AG20443 (cell line): Measurements from ENCODE around the gene MAX.
"Not testable (repeated sequence)": the region's sequence is repeated elsewhere in the genome, so short reads cannot be mapped to it uniquely, and the experiment has no call there.

Experiments
- DNase-seq: peaks from one replicate; pipeline ENCODE4 v3.0.0; 2012; ENCODE audit warnings: low spot score, mixed read lengths

Gene MAX

GRCh38 chr14:65104791-65105190 lies 2.5 kb upstream of the MAX start:
- DNase-seq = no peak

DNA sequence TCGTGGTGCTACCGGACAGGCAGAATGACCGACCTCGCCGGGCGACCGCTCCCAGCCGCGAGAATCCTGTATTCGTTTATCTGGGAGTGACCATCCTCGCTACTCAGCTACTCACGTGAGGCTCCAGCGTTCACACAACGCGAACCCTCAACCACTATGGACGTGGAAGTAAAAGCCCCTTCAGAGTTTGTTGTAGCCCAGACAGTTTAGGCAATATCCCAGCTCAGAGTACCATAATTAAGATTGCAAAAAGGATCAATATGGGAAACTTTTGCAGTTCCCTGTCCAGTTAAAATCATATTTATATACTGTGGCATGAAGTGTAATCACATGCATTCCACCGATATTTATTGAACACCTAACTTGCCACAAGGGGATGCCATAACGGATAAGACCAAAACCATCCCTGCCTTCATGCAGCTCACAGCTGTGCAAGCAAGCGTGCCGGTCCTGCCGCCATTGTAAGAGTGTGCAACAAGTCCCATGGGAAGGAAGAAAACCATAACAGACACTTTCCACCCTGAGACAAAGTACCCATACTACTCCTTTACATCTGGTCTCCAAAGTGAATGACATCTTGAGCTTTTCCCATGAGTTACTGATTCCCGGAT lies 938 bp upstream of the MAX start:
- DNase-seq = no peak

DNA sequence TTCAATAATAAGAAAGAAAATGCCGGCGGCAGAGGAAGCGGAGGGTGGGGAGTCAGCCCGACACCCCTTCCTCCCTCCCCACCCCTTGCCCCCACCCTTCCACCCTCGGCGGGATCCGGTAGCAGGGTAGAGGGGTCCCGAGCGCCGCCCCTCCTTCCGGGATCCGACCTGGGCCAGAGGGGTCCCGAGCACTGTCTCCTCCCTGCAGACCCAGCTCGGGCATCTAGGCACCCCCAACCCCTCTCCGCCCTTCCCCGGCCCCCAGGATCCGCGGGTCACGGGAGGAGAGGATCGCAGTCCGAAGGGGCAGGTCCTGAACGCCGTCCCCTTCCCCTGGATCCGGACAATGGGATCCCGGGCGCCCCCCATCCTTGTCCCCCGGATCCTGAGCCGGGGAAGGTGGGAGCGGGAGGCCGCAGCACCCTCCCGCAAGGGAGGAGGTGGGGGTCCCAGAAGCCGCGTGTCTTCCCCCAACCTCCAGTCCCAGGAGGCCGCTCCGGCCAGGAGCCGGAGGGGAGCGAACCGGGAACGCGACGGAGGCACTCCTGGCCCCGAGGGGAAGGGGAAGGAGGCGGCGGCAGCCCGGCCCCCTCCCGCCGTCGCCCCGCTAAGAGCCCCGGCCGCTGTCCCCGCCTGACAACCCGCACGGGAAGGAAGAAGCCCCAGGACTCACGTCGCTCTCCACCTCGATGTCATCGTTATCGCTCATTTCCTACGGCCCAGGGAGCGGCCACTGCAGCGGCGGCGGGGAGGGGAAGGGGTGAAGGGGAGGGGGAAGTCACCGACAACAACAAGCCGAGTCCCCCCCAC lies 481 bp downstream of the MAX start:
- DNase-seq = peak; percentile 29

GRCh38 chr14:65100922-65101541 lies 1.3 kb downstream of the MAX start:
- DNase-seq = no peak

DNA sequence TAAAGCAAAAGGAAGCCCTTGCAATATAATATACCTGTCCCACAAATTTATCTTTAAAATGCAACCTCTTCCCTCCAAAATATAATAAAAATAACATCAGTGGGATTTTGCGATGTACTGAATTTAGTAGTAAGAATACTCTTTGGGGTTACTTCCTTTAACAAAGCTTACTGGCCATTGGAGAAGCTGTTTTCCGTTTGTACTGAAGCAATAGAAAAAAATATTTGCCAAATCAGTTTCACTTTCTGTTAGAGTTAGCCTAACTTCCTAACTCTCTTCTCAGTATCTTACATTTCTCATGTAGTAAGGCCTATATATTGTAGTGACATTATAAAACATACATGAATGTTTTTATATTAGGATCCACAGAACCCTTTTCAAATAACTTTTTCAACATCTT lies 3.7 kb downstream of the MAX start:
- no peak for DNase-seq

GRCh38 chr14:65096323-65097089 lies 5.8 kb downstream of the MAX start:
- no peak for DNase-seq

DNA sequence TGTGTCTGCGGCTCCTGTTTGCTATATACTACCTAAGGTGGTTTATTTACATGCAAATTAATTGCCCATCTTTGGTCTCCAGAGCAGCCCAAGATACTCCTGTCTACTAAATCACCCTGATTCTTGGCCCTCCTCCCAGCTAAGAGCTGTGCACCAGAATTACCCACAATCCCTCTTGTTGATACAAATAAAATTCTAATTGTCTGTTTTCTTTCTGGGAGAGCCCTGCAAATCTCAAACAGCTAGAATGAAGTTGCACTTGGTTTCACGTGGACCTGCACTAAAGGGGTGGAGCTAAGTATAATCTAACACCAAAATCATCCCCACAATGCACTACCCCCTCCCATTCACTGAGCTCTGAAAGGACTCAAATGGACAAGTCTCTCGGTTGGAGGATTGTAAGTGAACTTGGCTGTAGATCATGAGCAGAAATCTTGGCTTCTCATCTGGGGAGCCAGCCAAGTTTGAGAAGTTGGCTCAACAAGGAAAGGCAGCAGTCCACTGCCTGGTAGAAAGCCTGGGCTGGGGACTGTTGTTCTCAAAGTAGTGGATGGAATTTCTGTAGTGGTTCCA lies 6.6 kb downstream of the MAX start:
- DNase-seq = peak; percentile 71

DNA sequence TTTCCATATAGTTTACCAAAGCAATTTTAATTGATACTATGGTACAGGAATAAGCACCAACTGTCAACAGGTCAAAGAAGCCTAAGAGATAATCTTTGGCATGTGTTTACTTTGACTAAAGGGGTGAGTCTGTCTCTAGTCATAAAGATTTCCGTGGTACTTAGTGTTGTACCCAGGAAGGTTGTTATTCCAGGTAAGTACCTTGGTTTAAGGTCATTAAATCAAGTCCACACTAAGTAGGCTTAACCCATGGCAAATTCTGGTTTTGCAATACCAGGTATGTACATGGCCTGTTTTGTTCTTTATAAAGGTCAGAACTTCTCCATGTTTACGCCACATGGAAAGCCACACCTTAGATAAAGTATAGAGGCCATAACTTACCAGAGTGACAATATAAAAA lies 10.0 kb downstream of the MAX start:
- DNase-seq = no peak

DNA sequence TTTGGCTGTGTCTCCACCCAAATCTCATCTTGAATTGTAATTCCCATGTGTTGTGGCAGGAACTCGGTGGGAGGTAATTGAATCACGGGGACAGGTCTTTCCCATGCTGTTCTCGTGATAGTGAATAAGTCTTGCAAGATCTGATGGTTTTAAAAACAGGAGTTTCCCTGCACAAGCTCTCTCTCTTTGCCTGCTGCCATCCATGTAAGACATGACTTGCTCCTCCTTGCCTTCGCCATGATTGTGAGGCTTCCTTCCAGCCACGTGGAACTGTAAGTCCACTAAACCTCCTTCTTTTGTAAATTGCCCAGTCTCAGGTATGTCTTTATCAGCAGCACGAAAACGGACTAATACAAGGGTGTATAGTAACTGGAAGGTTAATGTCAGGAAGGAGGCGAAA lies 14.5 kb downstream of the MAX start:
- not testable (repeated sequence) for DNase-seq

DNA sequence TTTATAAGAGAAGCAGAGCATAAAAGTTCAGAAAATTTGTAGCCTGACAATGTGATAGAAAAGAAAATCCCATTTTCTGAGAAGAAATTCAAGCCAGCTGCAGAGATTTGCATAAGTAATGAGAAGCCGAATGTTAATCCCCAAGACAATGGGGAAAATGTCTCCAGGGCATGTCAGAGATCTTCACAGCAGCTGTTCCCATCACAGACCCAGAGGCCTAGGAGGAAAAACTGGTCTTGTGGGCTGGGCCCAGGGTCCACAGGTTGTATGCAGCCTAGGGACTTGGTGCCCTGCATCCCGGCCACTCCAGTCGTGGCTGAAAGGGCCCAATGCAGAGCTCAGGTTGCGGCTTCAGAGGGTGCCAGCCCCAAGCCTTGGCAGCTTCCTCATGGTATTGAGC lies 15.6 kb downstream of the MAX start:
- not testable (repeated sequence) for DNase-seq

DNA sequence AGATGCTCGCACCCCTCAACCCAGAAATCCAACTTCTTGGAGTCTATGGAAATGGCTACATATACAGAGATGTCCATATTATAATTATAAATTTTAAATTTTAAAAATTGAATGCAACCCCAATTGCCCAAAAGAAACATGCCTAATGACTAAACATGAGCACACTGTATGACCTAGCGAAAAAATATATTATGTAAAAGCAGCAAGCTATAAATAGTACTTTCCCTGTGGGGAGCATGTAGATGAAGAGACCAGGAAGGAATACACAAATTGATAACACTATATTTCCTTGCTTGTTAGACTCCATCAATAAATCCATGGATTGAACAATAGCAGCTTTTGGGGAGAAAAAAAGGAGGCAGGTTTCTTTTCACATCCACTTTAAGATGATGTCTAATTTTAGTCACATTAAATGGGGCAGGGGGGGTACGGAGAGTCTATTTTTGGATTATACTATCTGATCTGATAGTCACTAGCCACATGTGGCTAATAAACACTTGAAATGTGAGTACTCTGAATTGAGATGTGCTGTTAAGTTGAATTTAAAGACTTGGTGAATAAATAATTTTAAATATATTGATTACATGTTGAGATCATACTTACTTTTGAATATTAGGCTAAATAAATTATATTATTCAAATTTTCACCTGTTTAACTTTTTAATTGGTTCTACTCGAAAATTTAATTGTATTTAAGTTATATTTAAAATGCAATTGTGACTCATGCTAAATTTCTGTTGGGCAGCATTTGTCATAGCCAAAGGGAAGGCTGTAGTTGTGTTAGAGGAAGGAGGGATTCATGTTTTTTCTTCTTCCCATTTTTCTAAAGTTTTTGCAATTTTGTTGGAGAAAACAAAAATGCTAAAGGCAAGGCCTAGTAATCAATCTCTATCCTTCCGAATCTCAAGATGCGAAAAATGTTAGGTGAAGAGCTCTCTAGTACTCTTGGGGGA lies 17.5 kb downstream of the MAX start:
- no peak for DNase-seq

DNA sequence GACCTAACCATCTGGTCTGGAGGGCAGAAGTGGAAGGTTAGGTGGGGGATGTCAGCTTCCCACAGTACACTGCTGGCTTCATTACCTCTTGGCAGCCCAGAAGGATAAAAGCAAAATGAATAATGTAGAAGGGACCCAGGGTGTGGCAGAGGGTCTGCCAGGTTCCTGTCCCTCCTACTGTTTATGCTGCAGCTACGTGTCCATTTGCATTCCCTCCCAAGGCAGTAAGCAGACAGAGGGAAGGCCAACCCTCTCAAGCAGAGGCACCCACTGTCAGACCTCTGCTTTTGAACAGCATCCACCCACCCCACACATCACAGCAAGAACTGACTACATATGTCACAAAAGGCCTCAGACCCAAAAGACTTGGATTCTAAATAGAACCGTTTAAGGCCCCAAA lies 19.4 kb downstream of the MAX start:
- no peak for DNase-seq

GRCh38 chr14:65080960-65081747 lies 21.2 kb downstream of the MAX start:
- no peak for DNase-seq

- DNase-seq = no peak
Measured at GRCh38 chr14:65079768-65080167, 22.5 kb downstream of the MAX start.

- DNase-seq = no peak
Measured at GRCh38 chr14:65079201-65079600, 23.1 kb downstream of the MAX start.

GRCh38 chr14:65077318-65077717 lies 25.0 kb downstream of the MAX start:
- no peak for DNase-seq

- DNase-seq = no peak
Measured at GRCh38 chr14:65075628-65076325, 26.5 kb downstream of the MAX start.

GRCh38 chr14:65074449-65075150 lies 27.7 kb downstream of the MAX start:
- DNase-seq = no peak

- DNase-seq = no peak
Measured at GRCh38 chr14:65073605-65074201, 28.6 kb downstream of the MAX start.
